HUES6 (cell line): ENCODE data around the gene CSPG4.
"Not testable (repeated sequence)": the region's sequence is repeated elsewhere in the genome, so short reads cannot be mapped to it uniquely, and the experiment has no call there.

Experiments used
- H3K27ac ChIP-seq: 2 replicates; pipeline ENCODE4 v1.7.0; 2013; ENCODE audit warnings: low read depth, mild to moderate bottlenecking, low read length, inconsistent platforms
- H3K27me3 ChIP-seq: 2 replicates; pipeline ENCODE4 v1.6.1; 2013; ENCODE audit warnings: low read length; ENCODE audit not compliant: control insufficient read depth, insufficient read depth
- H3K36me3 ChIP-seq: 2 replicates; pipeline ENCODE4 v1.6.1; 2013; ENCODE audit warnings: low read length; ENCODE audit not compliant: control insufficient read depth, insufficient read depth
- H3K4me1 ChIP-seq: 2 replicates; pipeline ENCODE4 v1.6.1; 2013; ENCODE audit warnings: low read length; ENCODE audit not compliant: control insufficient read depth, insufficient read depth
- H3K4me3 ChIP-seq: 2 replicates; pipeline ENCODE4 v1.5.1; 2013; ENCODE audit warnings: low read depth, low read length
- H3K9ac ChIP-seq: one replicate; pipeline ENCODE4 v1.6.1; 2013; ENCODE audit warnings: mild to moderate bottlenecking, low read length
- H3K9me3 ChIP-seq: 2 replicates; pipeline ENCODE4 v1.6.1; 2013; ENCODE audit warnings: low read depth, low read length; ENCODE audit not compliant: control insufficient read depth, insufficient read depth

Gene CSPG4

DNA sequence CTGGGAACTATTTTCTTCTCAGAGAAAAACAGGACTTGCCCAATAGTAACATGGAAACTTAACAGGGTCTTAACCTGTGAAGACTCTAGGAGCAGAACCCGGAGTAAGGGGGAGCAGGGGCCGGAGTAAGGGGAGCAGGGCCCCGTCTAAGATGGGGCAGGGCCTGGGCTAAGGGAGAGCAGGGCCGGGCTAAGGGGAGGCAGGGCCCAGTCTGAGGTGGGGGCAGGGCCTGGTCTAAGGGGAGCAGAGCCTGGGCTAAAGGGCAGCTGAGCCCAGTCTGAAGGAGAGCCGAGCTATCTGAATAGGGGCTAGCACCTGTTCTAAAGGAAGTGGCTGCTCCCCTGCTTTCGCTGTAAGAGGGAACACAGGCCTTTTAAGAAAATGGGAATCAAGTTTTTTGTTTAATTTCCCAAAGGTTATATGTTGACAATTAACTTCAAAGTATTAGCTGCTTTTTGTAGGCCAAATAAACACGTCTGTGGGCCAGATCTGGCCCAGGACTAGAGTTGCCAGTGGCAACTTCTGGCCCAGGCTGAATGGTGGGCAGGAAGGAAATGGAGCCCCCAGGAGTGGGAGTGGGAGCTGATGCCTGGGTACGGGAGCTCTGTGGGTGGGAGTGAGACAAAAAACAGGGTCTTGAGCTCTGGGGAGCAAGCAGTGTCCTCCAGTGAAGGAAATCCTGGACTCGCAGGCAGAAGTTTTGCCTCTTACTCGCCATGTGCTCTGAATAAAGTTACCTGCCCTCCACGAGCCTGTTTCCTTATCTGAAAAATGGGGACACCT is 32.5 kb downstream of the CSPG4 start:
- Histone ChIP-seq H3K4me1 (peaks cover 8% of the 10 kb centered on the region; the same call in 1 of the 2 replicates), H3K9me3 (no peaks in the 10 kb centered on the region), H3K4me3 (no peak overlapping the region), H3K36me3 (no peaks in the 10 kb centered on the region), H3K27me3 (no peaks in the 10 kb centered on the region), H3K9ac (no peak overlapping the region), H3K27ac (no peak overlapping the region)

DNA sequence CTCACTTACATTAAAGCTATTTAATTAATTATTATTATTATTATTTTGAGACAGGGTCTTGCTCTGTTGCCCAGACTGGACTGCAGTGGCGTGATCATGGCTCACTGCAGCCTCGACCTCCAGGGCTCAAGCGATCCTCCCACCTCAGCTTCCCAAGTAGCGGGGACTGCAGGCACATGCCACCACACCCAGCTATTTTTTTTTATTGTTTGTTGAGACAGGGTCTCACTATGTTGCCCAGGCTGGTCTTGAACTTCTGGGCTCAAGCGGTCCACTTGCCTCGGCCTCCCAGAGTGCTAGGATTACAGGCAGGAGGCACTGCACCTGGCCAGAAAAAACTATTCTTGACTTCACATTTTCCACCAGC is 34.3 kb downstream of the CSPG4 start:
- peaks cover 12% of the 10 kb centered on the region; the same call in 1 of the 2 replicates for H3K4me1 ChIP-seq
- not testable (repeated sequence) for H3K27ac ChIP-seq, H3K9me3 ChIP-seq, H3K4me3 ChIP-seq, H3K9ac ChIP-seq, H3K36me3 ChIP-seq, H3K27me3 ChIP-seq

DNA sequence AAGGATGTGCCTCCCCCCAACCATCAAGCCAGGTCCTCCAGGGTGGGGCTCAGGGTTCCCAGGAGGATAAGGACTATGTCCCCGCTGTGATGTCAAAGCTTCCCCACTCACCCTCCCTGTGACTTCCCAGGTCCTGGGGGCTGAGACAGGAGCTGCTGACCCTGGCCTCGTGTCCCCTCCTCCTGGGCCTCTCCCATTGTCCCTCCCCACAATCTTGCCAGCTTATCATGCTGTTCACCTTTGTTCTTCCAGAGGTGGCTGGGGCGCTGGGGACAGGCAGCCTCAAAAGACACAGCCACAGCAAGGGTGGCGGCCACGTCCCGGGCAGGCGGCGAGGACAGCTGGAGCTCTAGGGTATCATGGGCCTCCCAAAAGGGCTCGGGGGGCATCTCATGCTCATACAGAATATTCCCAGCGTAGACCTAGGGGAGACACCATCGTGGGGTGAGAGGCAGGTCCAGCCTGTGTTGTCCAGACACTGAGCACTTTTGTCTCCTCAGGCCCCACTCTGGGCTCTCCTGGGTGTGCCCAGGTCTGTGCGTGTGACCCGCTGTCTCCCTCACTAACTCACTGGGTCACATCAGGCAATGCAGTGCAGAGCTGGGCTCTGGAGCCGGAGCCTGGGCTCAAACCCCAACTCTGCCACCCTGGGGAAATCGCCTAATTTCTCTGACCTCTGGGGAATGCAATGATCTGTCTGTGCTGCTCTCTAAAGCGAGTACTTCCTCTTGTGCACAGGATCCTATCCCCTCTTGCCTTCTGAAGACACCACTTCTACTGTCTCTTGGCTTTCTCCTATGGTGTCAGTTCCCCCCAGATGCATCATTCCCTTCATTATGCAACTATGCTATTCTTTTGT is 35.0 kb downstream of the CSPG4 start:
- no peak overlapping the region for H3K4me3 ChIP-seq
- H3K9me3 ChIP-seq = no peaks in the 10 kb centered on the region
- no peak overlapping the region for H3K9ac ChIP-seq
- H3K27ac ChIP-seq = no peak overlapping the region
- H3K27me3 ChIP-seq = no peaks in the 10 kb centered on the region
- no peaks in the 10 kb centered on the region for H3K36me3 ChIP-seq
- peaks cover 18% of the 10 kb centered on the region for H3K4me1 ChIP-seq

DNA sequence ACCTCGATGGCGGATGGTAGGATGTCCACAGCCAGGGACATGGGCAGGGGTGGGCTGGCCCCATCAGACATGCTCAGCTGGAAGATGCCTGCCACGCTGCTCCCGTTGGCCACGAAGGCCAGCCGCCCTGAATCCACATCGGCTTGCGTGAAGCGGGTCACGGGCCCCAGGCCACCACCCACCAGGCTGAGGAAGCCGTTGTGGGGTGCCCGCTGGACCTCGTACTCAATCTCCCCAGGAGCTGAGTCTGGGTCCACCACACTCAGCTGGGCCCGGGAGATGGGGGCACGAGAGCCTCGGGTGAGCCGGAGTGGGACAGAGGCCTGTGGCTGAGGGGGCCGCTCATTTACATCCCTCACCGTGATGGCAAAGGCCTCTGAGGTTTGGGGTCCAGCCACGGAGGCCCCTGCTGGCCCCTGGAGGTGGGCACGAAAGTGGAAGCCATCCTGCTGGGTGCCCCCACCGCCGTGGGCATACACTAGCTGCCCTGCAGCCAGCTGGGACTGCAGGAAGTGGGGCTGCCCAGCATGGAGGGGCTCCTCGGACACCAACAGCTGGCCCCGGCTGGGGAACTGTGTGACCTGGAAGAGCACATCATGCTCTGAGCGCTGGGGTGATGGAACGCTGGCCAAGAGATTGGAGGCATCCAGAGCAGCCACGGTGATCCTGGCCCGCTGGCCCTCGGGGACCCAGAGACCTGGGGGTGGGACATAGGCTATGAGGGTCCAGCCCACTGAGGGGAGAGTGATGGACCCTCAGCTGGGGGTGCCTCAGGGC is 35.8 kb downstream of the CSPG4 start:
- Histone ChIP-seq H3K4me3 (no peak overlapping the region), H3K27ac (no peak overlapping the region), H3K36me3 (no peaks in the 10 kb centered on the region), H3K9ac (no peak overlapping the region), H3K4me1 (peaks cover 26% of the 10 kb centered on the region), H3K27me3 (no peaks in the 10 kb centered on the region), H3K9me3 (no peaks in the 10 kb centered on the region)

DNA sequence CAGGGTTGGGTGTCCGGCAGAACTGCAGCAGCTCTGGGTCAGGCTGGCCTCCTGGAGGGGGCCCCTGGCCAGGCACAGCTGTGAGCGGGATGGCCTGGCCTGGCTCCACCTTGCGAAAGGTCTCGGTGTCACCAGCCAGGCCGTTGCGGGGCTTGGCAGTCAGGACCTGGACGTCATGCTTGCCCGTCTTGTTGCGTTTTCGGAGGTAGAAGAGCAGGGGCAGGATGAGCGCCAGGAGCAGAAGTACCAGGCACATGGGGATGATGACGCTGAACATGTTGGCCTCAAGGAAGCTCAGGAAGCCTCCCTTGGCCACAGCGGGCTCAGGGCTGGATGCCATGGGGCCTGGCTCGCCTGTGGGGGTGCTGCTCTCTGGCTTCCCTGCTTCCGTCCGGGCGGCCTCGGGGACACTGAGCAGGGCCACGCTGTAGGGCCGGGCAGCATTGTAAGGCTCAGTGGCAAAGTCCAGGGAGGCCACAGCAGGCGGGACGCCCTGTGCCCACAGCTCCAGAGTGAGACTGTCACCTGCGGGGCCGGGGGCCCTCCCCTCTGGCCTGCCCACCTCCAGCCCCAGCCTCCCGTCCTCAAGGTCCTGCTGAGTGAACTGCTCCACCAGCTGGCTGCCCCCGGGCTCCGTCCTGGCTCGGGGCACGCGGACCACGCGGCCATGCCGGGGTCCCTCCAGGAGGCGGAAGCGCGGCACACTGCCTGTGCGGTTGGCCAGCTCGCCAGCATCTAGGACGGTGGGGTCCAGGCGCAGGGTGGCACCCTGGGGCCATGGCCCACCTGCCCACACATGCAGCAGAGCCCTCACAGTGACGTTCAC is 36.9 kb downstream of the CSPG4 start:
- no peak overlapping the region for H3K27ac ChIP-seq
- peaks cover 31% of the 10 kb centered on the region for H3K4me1 ChIP-seq
- no peak overlapping the region for H3K4me3 ChIP-seq
- no peaks in the 10 kb centered on the region for H3K27me3 ChIP-seq
- no peaks in the 10 kb centered on the region for H3K36me3 ChIP-seq
- no peaks in the 10 kb centered on the region for H3K9me3 ChIP-seq
- H3K9ac ChIP-seq = no peak overlapping the region

DNA sequence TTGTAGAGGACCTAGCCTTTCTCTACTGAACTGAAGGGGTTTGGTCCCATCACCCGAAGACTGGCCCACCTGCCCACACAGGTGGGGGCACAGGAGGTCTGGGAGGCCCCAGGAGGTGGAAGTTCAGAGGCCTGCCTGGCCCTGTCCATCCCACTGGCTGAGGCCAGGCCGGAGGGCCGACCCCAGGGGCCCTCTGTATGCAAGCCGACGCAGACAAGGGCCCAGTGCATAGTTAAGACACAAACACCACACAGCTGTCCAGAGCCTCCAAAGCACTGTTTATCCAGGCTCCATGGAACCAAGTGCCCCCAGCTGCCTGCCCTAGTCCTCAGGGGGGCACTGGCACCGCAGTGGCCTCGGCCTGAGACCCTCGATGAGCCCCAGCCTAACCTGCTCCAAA is 38.3 kb downstream of the CSPG4 start:
- H3K4me3 ChIP-seq = no peak overlapping the region
- H3K9me3 ChIP-seq = no peaks in the 10 kb centered on the region
- H3K27me3 ChIP-seq = no peaks in the 10 kb centered on the region
- H3K9ac ChIP-seq = no peak overlapping the region
- no peak overlapping the region for H3K27ac ChIP-seq
- peaks cover 26% of the 10 kb centered on the region for H3K4me1 ChIP-seq
- H3K36me3 ChIP-seq = no peaks in the 10 kb centered on the region

DNA sequence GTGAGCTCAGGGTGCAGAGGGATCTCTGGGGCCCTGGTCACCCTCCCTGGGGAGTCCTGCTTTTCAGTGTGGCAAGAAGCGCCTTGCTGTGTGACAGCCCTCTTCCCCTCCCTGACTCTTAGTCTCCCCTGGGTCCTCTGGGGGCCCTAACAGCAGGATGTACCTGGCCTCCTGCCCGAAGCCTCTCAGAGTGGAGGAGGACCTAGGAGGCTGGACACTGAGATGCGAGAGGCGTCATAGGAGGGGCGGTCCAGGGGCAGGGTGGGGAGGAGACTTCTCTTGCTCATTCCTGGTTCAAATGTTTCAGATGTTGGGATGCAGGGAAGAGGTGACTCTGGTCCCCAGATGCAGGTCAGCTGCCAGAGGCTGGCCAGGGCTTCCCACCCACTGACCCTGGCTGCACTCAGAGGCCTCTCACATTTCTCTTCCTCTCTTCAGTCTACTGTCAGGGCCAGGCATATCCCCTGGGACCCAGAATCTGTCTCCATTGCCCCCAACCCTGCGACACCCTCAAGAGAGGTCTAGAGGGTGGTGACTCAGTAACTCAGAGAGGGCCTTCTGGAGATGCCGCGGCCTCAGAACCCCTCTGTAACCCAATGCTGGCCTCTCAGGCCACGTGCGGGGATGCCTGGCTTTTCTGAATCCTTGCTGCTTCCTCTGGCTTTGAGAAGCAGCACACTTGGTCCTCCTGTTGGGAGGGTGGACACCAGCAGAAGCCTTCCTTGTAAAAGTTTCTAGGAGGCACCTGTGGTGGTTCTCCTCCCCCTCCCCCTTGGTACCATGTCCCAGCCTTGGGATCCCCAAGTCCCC is 39.0 kb downstream of the CSPG4 start:
- no peaks in the 10 kb centered on the region for H3K36me3 ChIP-seq
- peak overlapping the region; percentile 66 for H3K9ac ChIP-seq
- H3K27ac ChIP-seq = peak overlapping the region; percentile 46; the same call in 1 of the 2 replicates
- H3K27me3 ChIP-seq = no peaks in the 10 kb centered on the region
- no peaks in the 10 kb centered on the region for H3K9me3 ChIP-seq
- peaks cover 26% of the 10 kb centered on the region for H3K4me1 ChIP-seq
- H3K4me3 ChIP-seq = no peak overlapping the region

DNA sequence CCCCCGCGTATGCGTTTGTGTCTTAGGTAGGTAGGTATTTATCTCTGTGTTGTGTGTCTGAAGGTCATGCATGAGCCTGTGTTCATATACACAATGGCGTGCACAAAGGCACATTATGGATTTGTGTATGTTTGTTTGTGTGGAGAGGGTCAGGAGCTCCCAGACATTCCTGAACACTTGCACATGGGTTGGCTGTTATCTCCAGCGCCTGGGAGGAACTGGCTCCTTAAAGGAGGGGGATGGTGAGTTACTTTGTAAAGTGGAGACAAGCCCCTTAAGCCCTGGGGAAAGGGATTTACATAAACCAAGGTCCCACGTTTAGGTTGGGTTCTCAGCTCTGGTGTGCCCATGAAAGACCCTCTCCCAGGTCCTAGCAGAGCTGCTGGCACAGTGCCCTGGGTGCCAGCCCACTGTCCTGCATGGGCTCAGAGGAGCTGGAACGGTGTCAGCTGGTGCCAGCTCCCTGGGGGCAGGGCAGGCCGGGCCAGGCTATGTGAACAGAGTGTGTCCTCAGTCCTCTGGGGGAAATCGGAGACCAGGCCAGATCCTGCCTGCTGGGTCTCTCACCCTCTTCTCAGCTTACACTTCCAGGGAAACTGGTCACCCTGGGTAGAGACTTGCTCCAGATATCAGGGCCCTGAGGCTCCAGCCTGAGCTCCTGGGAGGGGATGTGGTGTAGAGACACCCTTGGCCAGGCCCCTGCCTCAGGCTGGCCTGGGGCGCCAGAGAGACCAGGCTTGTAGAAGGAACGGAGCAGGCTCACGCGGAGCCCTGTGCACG is 39.8 kb downstream of the CSPG4 start:
- no peaks in the 10 kb centered on the region for H3K36me3 ChIP-seq
- H3K4me3 ChIP-seq = peak overlapping the region; percentile 20; the same call in 1 of the 2 replicates
- peak overlapping the region; percentile 46; the same call in 1 of the 2 replicates for H3K27ac ChIP-seq
- H3K27me3 ChIP-seq = no peaks in the 10 kb centered on the region
- H3K4me1 ChIP-seq = peaks cover 26% of the 10 kb centered on the region
- no peaks in the 10 kb centered on the region for H3K9me3 ChIP-seq
- H3K9ac ChIP-seq = peak overlapping the region; percentile 66

DNA sequence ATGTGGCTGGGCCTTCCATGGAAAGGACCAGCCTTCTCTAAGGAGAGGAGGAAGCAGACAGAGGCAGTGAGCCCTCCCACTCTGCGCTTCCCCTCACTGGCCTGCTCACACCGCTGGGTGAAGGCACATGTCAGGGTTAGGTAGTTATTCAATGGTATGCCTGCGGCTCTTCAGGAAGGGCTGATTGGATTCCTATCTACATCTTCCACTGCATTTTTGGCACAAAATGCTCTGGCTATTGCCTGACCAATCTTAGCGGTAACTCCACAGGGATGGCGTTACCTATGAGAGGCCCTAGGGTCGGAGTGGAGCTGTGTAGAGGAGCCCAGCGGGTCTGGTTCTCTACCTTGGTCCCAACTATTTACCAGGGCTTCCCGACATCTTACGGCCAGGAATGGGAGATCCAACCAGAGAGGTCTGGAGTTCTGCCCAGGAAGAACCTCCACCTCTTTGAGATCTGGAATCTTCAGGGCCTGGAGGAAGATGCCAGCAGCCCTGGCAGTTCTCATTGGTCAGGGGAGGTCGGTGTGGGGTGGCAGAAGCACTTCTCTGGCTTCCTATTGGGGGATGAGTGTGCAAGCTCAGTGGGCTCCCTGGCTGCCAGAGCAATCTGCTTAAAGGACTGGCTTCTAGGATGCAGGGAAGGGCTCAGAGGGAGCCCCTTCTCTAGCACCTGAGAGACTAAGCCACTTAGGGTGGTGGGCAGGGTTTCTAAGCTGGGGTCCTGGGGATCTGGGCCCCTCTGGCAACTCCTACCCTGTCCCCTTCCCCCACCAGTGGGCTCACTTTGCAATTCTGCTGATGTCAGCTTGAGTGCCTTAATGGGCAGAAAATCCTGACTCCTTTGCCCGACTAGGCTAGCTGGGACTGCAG is 40.7 kb downstream of the CSPG4 start:
- H3K27ac ChIP-seq = peak overlapping the region; percentile 46; the same call in 1 of the 2 replicates
- H3K9ac ChIP-seq = peak overlapping the region; percentile 66
- H3K4me1 ChIP-seq = peaks cover 26% of the 10 kb centered on the region
- no peaks in the 10 kb centered on the region for H3K36me3 ChIP-seq
- no peaks in the 10 kb centered on the region for H3K9me3 ChIP-seq
- no peaks in the 10 kb centered on the region for H3K27me3 ChIP-seq
- H3K4me3 ChIP-seq = peak overlapping the region; percentile 20; the same call in 1 of the 2 replicates
